Head of caudate nucleus (tissue), 42 donors: ENCODE data around the gene DBET.
"Not testable (repeated sequence)": the region's sequence is repeated elsewhere in the genome, so short reads cannot be mapped to it uniquely, and the experiment has no call there.

Experiments
- DNase-seq, 42 donors: peaks; one replicate each; pipeline versions ENCODE4 v3.0.0 to v3.0.0-alpha.2; 2020 to 2021; ENCODE audit warnings: mixed read lengths in 7 of 42
- intact Hi-C: fragments of 100-400 bp; cut with DNase I; formaldehyde crosslinking; loops from one replicate; pipeline ENCODE4 v1.15.0; 2022

Gene DBET

GRCh38 chr4:190040873-190041272, 23.4 kb upstream of the DBET start:
- DNase-seq, intact Hi-C loops: not testable (repeated sequence)

GRCh38 chr4:190047627-190048026, 16.7 kb upstream of the DBET start:
- intact Hi-C loops: not testable (repeated sequence)

GRCh38 chr4:190049378-190050239, 14.7 kb upstream of the DBET start:
- intact Hi-C loops: not testable (repeated sequence)
- peak in 6 of 42 donors; percentile 7 to 48 (median 30) for DNase-seq

More at GRCh38 chr4:190047627-190048026, 16.7 kb upstream of the DBET start:
- not testable (repeated sequence) for DNase-seq

GRCh38 chr4:190058997-190059396, 5.3 kb upstream of the DBET start:
- intact Hi-C loops: not testable (repeated sequence)
- peak in 1 of 42 donors; percentile 6 for DNase-seq

GRCh38 chr4:190064805-190065204, 503 bp downstream of the DBET start:
- intact Hi-C loops, DNase-seq: not testable (repeated sequence)

- DNase-seq: peak in 11 of 42 donors; percentile 2 to 45 (median 16)
- intact Hi-C loops: not testable (repeated sequence)
These were observed 4.0 kb downstream of the DBET start for GRCh38 chr4:190068351-190068750.

GRCh38 chr4:190093052-190093451, 28.8 kb downstream of the DBET start:
- intact Hi-C loops, DNase-seq: not testable (repeated sequence)

- intact Hi-C loops, DNase-seq: not testable (repeated sequence)
These were observed 29.7 kb downstream of the DBET start for GRCh38 chr4:190094031-190094430.

GRCh38 chr4:190095335-190095734, 31.0 kb downstream of the DBET start:
- intact Hi-C loops, DNase-seq: not testable (repeated sequence)

- intact Hi-C loops: not testable (repeated sequence)
- DNase-seq: peak in 2 of 42 donors; percentile 2 to 33
These were observed 35.3 kb downstream of the DBET start for GRCh38 chr4:190099605-190100004.

GRCh38 chr4:190101525-190101924, 37.2 kb downstream of the DBET start:
- DNase-seq, intact Hi-C loops: not testable (repeated sequence)

GRCh38 chr4:190106191-190106590, 41.9 kb downstream of the DBET start:
- peak in 2 of 42 donors; percentile 3 to 33 for DNase-seq
- intact Hi-C loops: not testable (repeated sequence)

- DNase-seq: peak in 5 of 42 donors; percentile 1 to 35 (median 9)
- intact Hi-C loops: not testable (repeated sequence)
These were observed 42.5 kb downstream of the DBET start for GRCh38 chr4:190106611-190107480.

GRCh38 chr4:190107766-190108485, 43.6 kb downstream of the DBET start:
- intact Hi-C loops: not testable (repeated sequence)
- peak in 3 of 42 donors; percentile 9 to 35 (median 31) for DNase-seq

- intact Hi-C loops: not testable (repeated sequence)
- DNase-seq: peak in 5 of 42 donors; percentile 2 to 52 (median 14)
These were observed 44.5 kb downstream of the DBET start for GRCh38 chr4:190108756-190109155.

GRCh38 chr4:190109390-190110011, 45.2 kb downstream of the DBET start:
- DNase-seq: peak in 4 of 42 donors; percentile 1 to 36 (median 3)

GRCh38 chr4:190110033-190110432, 45.7 kb downstream of the DBET start:
- intact Hi-C loops: not testable (repeated sequence)
- peak in 1 of 42 donors; percentile 32 for DNase-seq

More at GRCh38 chr4:190109390-190110011, 45.2 kb downstream of the DBET start:
- intact Hi-C loops: not testable (repeated sequence)

- DNase-seq: peak in 1 of 42 donors; percentile 10
- intact Hi-C loops: not testable (repeated sequence)
These were observed 46.4 kb downstream of the DBET start for GRCh38 chr4:190110570-190111295.
